OCI-LY3 (cell line): Measurements from ENCODE around the gene CA10.
A peak's percentile ranks its signal among the peaks of the same experiment; 100 is the strongest.

Source experiments
- EZH2phosphoT487 ChIP-seq: fragments of 200-600 bp; shearing (Covaris generic); IDR thresholded peaks from 2 replicates; pipeline ENCODE4 v1.6.1; 2018; ENCODE audit warnings: antibody characterized with exemption, mixed run types, low read depth
- TF ChIP-seq, protein P1 (sequence below): fragments of 200-600, 300-600 bp; sonication (generic); IDR thresholded peaks from 2 replicates; pipeline ENCODE4 v1.5.1; 2014; ENCODE audit warnings: antibody characterized with exemption, low read length, low read depth

DNA sequence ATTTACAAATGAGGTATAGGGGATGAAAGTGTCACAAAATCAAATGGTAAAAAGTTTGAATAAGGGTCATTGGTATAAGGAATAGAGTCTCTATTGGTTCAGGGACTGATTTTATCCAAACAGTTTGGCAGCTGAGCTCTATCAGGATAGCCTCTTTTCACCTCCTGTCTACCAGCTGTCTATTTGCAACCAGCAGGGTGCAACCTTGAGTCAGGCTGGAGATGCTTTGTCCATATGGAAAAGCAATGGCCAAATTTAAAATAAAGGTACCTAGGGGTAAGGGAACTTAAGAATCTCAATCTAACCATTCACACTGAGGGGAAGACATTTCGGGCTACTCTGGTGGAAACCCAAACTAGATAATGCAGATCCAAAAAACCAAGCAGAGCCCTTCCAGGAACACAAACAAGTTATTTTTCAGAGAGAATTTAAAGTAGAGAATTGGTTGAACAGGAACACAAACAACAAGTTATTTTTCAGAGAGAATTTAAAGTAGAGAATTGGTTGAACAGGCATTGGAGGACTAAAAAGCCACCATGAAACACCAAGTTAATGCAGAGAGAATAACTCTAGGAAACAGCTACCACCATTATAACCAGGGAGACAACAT, 12.6 kb upstream of the CA10 start:
- TF ChIP-seq, protein P1, sequence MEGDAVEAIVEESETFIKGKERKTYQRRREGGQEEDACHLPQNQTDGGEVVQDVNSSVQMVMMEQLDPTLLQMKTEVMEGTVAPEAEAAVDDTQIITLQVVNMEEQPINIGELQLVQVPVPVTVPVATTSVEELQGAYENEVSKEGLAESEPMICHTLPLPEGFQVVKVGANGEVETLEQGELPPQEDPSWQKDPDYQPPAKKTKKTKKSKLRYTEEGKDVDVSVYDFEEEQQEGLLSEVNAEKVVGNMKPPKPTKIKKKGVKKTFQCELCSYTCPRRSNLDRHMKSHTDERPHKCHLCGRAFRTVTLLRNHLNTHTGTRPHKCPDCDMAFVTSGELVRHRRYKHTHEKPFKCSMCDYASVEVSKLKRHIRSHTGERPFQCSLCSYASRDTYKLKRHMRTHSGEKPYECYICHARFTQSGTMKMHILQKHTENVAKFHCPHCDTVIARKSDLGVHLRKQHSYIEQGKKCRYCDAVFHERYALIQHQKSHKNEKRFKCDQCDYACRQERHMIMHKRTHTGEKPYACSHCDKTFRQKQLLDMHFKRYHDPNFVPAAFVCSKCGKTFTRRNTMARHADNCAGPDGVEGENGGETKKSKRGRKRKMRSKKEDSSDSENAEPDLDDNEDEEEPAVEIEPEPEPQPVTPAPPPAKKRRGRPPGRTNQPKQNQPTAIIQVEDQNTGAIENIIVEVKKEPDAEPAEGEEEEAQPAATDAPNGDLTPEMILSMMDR, result peak; percentile 64
- TF ChIP-seq EZH2phosphoT487, result no peak
